ENCODE results near the gene SYNGAP1.
"Not testable (repeated sequence)": the region's sequence is repeated elsewhere in the genome, so short reads cannot be mapped to it uniquely, and the experiment has no call there.

Gene SYNGAP1

GRCh38 chr6:33440649-33441309, 20.9 kb downstream of the SYNGAP1 start:
- DNase-seq: no peak

- no peak for DNase-seq
Observed at GRCh38 chr6:33441457-33441856, 21.6 kb downstream of the SYNGAP1 start.

- no peak for DNase-seq
Observed at GRCh38 chr6:33442283-33442682, 22.4 kb downstream of the SYNGAP1 start.

- no peak for DNase-seq
Observed at GRCh38 chr6:33443025-33443424, 23.2 kb downstream of the SYNGAP1 start.

GRCh38 chr6:33443619-33444504, 24.0 kb downstream of the SYNGAP1 start:
- DNase-seq: no peak

- no peak for DNase-seq
Observed at GRCh38 chr6:33445119-33445603, 25.3 kb downstream of the SYNGAP1 start.

- DNase-seq: no peak
Observed at GRCh38 chr6:33446356-33446755, 26.5 kb downstream of the SYNGAP1 start.

- no peak for DNase-seq
Observed at GRCh38 chr6:33450434-33450833, 30.6 kb downstream of the SYNGAP1 start.

- no peak for DNase-seq
Observed at GRCh38 chr6:33451606-33452005, 31.7 kb downstream of the SYNGAP1 start.

- no peak for DNase-seq
Observed at GRCh38 chr6:33452496-33452895, 32.6 kb downstream of the SYNGAP1 start.

GRCh38 chr6:33453393-33454008, 33.6 kb downstream of the SYNGAP1 start:
- DNase-seq: no peak

- DNase-seq: peak; percentile 95 to 96
Observed at GRCh38 chr6:33454009-33454946, 34.4 kb downstream of the SYNGAP1 start, which contains the start of gene ZBTB9. TSS of gene ZBTB9 (plus strand) at chr6:33454576. CDS start at chr6:33455101, 525 bp downstream.

- DNase-seq: no peak
Observed at GRCh38 chr6:33455051-33455450, 35.2 kb downstream of the SYNGAP1 start.

GRCh38 chr6:33456156-33456555, 36.3 kb downstream of the SYNGAP1 start:
- DNase-seq: no peak

- no peak for DNase-seq
Observed at GRCh38 chr6:33458676-33459075, 38.8 kb downstream of the SYNGAP1 start.

- no peak for DNase-seq
Observed at GRCh38 chr6:33459226-33459625, 39.4 kb downstream of the SYNGAP1 start.

GRCh38 chr6:33466075-33466735, 46.3 kb downstream of the SYNGAP1 start:
- no peak for DNase-seq

GRCh38 chr6:33467091-33467490, 47.2 kb downstream of the SYNGAP1 start:
- no peak for DNase-seq

- no peak for DNase-seq
Observed at GRCh38 chr6:33469661-33470060, 49.8 kb downstream of the SYNGAP1 start.

GRCh38 chr6:33477864-33478263, 58.0 kb downstream of the SYNGAP1 start:
- no peak for DNase-seq

- no peak for DNase-seq
Observed at GRCh38 chr6:33481192-33481591, 61.3 kb downstream of the SYNGAP1 start.

GRCh38 chr6:33482620-33483019, 62.8 kb downstream of the SYNGAP1 start:
- DNase-seq: not testable (repeated sequence)

Data from activated T-cell treated with anti-CD3 and anti-CD28 coated beads, Interleukin-2, amount 50 U/mL, for 48 hours (primary cell).